ENCODE results near the gene SH2D4B.

DNA sequence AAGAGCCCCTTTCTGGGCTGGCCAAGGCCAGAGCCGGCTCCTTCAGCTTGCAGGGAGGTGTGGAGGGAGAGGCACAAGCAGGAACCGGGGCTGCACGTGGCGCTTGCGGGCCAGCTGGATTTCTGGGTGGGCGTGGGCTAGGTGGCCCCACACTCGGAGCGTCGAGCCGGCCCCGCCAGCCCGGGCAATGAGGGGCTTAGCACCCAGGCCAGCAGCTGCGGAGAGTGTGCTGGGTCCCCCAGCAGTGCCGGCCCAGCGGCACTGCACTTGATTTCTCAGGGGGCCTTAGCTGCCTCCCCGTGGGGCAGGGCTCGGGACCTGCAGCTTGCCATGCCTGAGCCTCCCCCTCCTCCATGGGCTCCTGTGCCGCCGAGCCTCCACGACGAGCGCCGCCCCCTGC lies 48.1 kb downstream of the SH2D4B start:
- TF ChIP-seq CTCF (IDR thresholded peaks at IDR 0.05) (no peak), POLR2A (IDR thresholded peaks at IDR 0.05) (no peak)

Data from esophagus squamous epithelium (tissue), 4 donors.